ENCODE data around the gene EFTUD2. TPM values are rescaled to one million over a fixed set of nuclear protein-coding genes. Genes with fewer than 3 reads are reported as not detected.
"Not testable (repeated sequence)": the region's sequence is repeated elsewhere in the genome, so short reads cannot be mapped to it uniquely, and the experiment has no call there.

The EFTUD2 gene
- total RNA-seq, 1 experiment from 2014 or later = 162 TPM

- TF ChIP-seq NFATC4 (CRISPR knock-in tag; IDR thresholded peaks at IDR 0.05) (no peak), NR3C1 (CRISPR knock-in tag; conservative IDR thresholded peaks at IDR 0.05; ENCODE audit: low read depth) (no peak), JUN (CRISPR knock-in tag; IDR thresholded peaks at IDR 0.05) (no peak)
Observed at GRCh38 chr17:44826123-44826790, 73.0 kb downstream of the EFTUD2 start (continued).

DNA sequence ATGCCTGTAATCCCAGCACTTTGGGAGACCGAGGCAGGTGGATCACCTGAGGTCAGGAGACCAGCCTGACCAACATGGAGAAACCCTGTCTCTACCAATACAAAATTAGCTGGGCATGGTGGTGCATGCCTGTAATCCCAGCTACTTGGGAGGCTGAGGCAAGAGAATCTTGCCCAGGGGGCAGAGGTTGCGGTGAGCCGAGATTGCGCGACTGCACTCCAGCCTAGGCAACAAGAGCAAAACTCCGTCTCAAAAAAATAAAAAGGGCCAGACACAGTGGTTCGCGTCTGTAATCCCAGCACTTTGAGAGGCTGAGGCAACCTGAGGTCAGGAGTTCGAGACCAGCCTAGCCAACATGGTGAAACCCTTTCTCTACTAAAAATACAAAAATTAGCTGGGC is 74.0 kb downstream of the EFTUD2 start:
- DNase-seq (ENCODE audit: low spot score); H3K4me3 Mint-ChIP-seq; H3K27ac Mint-ChIP-seq; POLR2A ChIA-PET; ATAC-seq; H3K27me3 Mint-ChIP-seq (ENCODE audit: low read depth); H3K9me3 Mint-ChIP-seq; H3K36me3 Mint-ChIP-seq: not testable (repeated sequence)
- CTCF ChIA-PET = interaction anchor here (1.4 kb wide), 1 partner anchor 310 kb away, joined by 3 read pairs; the partner anchor contains the start of gene ACBD4
- peaks cover 25% of the 10 kb centered on the region for H3K4me1 Mint-ChIP-seq

DNA sequence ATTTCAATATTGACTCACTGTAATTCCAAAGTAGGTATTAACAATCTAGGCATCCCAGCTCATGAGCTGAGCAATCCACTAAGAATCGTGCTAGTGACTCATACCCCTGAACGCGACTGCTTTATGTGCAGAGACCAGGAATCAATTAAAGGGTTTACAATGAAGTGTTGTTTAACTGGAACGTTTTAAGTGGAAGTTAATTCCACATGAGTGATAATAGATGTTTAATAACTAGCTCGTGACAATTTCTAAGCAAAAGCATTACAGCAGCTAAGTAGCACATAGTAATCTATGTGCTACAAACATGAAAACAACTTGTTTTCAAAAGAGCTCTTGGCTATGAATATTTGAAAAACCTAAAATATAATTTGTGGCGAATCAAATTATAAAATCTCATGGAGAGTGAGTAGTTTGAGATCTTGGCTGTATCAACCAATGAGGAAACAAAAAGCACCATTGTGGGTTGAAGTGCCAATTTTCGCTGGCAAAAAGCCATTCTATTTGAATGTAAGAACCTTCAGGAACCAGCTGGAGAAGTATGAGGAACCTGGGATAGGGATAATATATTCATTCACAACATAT is 78.5 kb downstream of the EFTUD2 start:
- H3K9me3 Mint-ChIP-seq = no peaks in the 10 kb centered on the region
- no peak for DNase-seq (ENCODE audit: low spot score)
- H3K36me3 Mint-ChIP-seq = peaks cover 14% of the 10 kb centered on the region
- H3K4me3 Mint-ChIP-seq = no peak overlapping the region
- ChIA-PET POLR2A (interaction anchor here (0.8 kb wide), 1 partner anchor 8 kb away, joined by 3 read pairs; no protein-coding TSS in a partner anchor), CTCF (interaction anchor here (0.6 to 1.1 kb wide), 5 partner anchors 11 to 74 kb away, joined by 3 to 7 read pairs (median 3); no protein-coding TSS in a partner anchor)
- TF ChIP-seq, protein P1, sequence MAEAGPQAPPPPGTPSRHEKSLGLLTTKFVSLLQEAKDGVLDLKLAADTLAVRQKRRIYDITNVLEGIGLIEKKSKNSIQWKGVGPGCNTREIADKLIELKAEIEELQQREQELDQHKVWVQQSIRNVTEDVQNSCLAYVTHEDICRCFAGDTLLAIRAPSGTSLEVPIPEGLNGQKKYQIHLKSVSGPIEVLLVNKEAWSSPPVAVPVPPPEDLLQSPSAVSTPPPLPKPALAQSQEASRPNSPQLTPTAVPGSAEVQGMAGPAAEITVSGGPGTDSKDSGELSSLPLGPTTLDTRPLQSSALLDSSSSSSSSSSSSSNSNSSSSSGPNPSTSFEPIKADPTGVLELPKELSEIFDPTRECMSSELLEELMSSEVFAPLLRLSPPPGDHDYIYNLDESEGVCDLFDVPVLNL (CRISPR knock-in tag; IDR thresholded peaks at IDR 0.05; ENCODE audit: borderline replicate concordance, low read depth) = no peak
- TF ChIP-seq, protein P2, sequence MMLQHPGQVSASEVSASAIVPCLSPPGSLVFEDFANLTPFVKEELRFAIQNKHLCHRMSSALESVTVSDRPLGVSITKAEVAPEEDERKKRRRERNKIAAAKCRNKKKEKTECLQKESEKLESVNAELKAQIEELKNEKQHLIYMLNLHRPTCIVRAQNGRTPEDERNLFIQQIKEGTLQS (CRISPR knock-in tag; conservative IDR thresholded peaks at IDR 0.05) = no peak
- TF ChIP-seq PRDM15 (CRISPR knock-in tag; IDR thresholded peaks at IDR 0.05) (no peak), SP1 (CRISPR knock-in tag; conservative IDR thresholded peaks at IDR 0.05) (no peak), NR3C1 (CRISPR knock-in tag; conservative IDR thresholded peaks at IDR 0.05; ENCODE audit: low read depth) (no peak), ZNF232 (CRISPR knock-in tag; IDR thresholded peaks at IDR 0.05) (no peak), TEAD1 (CRISPR knock-in tag; IDR thresholded peaks at IDR 0.05) (no peak), FOXP1 (CRISPR knock-in tag; IDR thresholded peaks at IDR 0.05; ENCODE audit: borderline replicate concordance) (no peak), JAZF1 (CRISPR knock-in tag; IDR thresholded peaks at IDR 0.05) (no peak), ERG (CRISPR knock-in tag; IDR thresholded peaks at IDR 0.05) (no peak), JUN (CRISPR knock-in tag; IDR thresholded peaks at IDR 0.05) (no peak), ZNF121 (CRISPR knock-in tag; IDR thresholded peaks at IDR 0.05) (no peak), ZNF671 (CRISPR knock-in tag; IDR thresholded peaks at IDR 0.05) (no peak), ATF1 (CRISPR knock-in tag; IDR thresholded peaks at IDR 0.05) (no peak), PRRX2 (CRISPR knock-in tag; IDR thresholded peaks at IDR 0.05) (no peak), NR1H2 (CRISPR knock-in tag; IDR thresholded peaks at IDR 0.05) (no peak), OVOL2 (CRISPR knock-in tag; IDR thresholded peaks at IDR 0.05; ENCODE audit: borderline replicate concordance) (no peak), TP53 (CRISPR knock-in tag; IDR thresholded peaks at IDR 0.05) (no peak)
- TF ChIP-seq, protein P3, sequence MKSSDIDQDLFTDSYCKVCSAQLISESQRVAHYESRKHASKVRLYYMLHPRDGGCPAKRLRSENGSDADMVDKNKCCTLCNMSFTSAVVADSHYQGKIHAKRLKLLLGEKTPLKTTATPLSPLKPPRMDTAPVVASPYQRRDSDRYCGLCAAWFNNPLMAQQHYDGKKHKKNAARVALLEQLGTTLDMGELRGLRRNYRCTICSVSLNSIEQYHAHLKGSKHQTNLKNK (CRISPR knock-in tag; IDR thresholded peaks at IDR 0.05) = no peak
- no peaks in the 10 kb centered on the region for H3K27me3 Mint-ChIP-seq (ENCODE audit: low read depth)
- peak overlapping the region; percentile 51; the same call in 1 of the 2 replicates for H3K27ac Mint-ChIP-seq
- peaks cover 7% of the 10 kb centered on the region for H3K4me1 Mint-ChIP-seq
- no peak for ATAC-seq

- POLR2A ChIA-PET; H3K9me3 Mint-ChIP-seq; ATAC-seq; H3K4me1 Mint-ChIP-seq; H3K27me3 Mint-ChIP-seq (ENCODE audit: low read depth); DNase-seq (ENCODE audit: low spot score); H3K27ac Mint-ChIP-seq; H3K4me3 Mint-ChIP-seq: not testable (repeated sequence)
- CTCF ChIA-PET = interaction anchor here (1.0 to 1.2 kb wide), 2 partner anchors 39 to 43 kb away, joined by 3 to 4 read pairs; no protein-coding TSS in a partner anchor
- peaks cover 12% of the 10 kb centered on the region for H3K36me3 Mint-ChIP-seq
Observed at GRCh38 chr17:44818508-44818907, 80.7 kb downstream of the EFTUD2 start.

Measured in WTC11 (cell line).